SJCRH30 (cell line): ENCODE measurements around the gene CFI. TPM values are rescaled to one million over a fixed set of nuclear protein-coding genes. Genes with fewer than 3 reads are reported as not detected.

Source experiments
- DNase-seq, 2 experiments: peaks; one replicate each; pipeline ENCODE4 v3.0.0-alpha.2; 2015 to 2020
- H3K27ac ChIP-seq: fragments of 250-450 bp; sonication (Bioruptor Pico); 2 replicates; pipeline ENCODE4 v1.5.1; 2020; ENCODE audit warnings: mild to moderate bottlenecking, moderate library complexity
- H3K27me3 ChIP-seq: fragments of 250-450 bp; sonication (Bioruptor Pico); 2 replicates; pipeline ENCODE4 v1.5.1; 2020; ENCODE audit warnings: mild to moderate bottlenecking, moderate library complexity
- H3K36me3 ChIP-seq: fragments of 250-450 bp; sonication (Bioruptor Pico); 2 replicates; pipeline ENCODE4 v1.5.1; 2020; ENCODE audit warnings: mild to moderate bottlenecking, moderate library complexity
- H3K4me1 ChIP-seq: fragments of 250-450 bp; sonication (Bioruptor Pico); 2 replicates; pipeline ENCODE4 v1.5.1; 2020; ENCODE audit warnings: mild to moderate bottlenecking, moderate library complexity
- H3K4me3 ChIP-seq: fragments of 250-450 bp; sonication (Bioruptor Pico); 2 replicates; pipeline ENCODE4 v1.5.1; 2020; ENCODE audit warnings: mild to moderate bottlenecking, moderate library complexity
- H3K9me3 ChIP-seq: fragments of 250-450 bp; sonication (Bioruptor Pico); replicated peaks from 2 replicates; pipeline ENCODE4 v1.5.1; 2020; ENCODE audit warnings: mild to moderate bottlenecking, moderate library complexity
- total RNA-seq: library from RNA; depleted of rRNA; stranded (reverse); fragments of >200 nt; shearing (Covaris generic); gene quantifications from 2 replicates; pipeline ENCODE4 v1.2.3, GENCODE V29; 2014

The CFI gene
- total RNA-seq, 1 experiment from 2014 or later = 27.0 TPM

- H3K27me3 ChIP-seq = no peaks in the 10 kb centered on the region
- no peaks in the 10 kb centered on the region for H3K9me3 ChIP-seq
- H3K4me1 ChIP-seq = 0 out of 2 replicates have a peak, but pooled peaks cover 7% of the 10 kb centered on the region
- H3K27ac ChIP-seq = peak overlapping the region; percentile 63
- H3K4me3 ChIP-seq = peak overlapping the region; percentile 98
- DNase-seq = no peak
- no peaks in the 10 kb centered on the region for H3K36me3 ChIP-seq
Observed at GRCh38 chr4:109730619-109731545, 70.9 kb downstream of the CFI start.

- Histone ChIP-seq H3K27me3 (no peaks in the 10 kb centered on the region), H3K36me3 (no peaks in the 10 kb centered on the region), H3K4me3 (peak within 1 kb of the TSS; percentile 98), H3K27ac (peak within 1 kb of the TSS; percentile 63), H3K4me1 (0 out of 2 replicates have a peak, but pooled peaks cover 7% of the 10 kb centered on the region), H3K9me3 (no peaks in the 10 kb centered on the region)
- peak; percentile 60 to 75 for DNase-seq
Observed at GRCh38 chr4:109729718-109730618, 71.8 kb downstream of the CFI start, which contains the start of gene PLA2G12A. TSS of gene PLA2G12A (minus strand) at chr4:109730070. CDS start at chr4:109729809, 261 bp downstream.

GRCh38 chr4:109729117-109729717 lies 72.6 kb downstream of the CFI start:
- 0 out of 2 replicates have a peak, but pooled peaks cover 7% of the 10 kb centered on the region for H3K4me1 ChIP-seq
- H3K36me3 ChIP-seq = no peaks in the 10 kb centered on the region
- peak overlapping the region; percentile 10; the same call in 1 of the 2 replicates for H3K27ac ChIP-seq
- H3K4me3 ChIP-seq = peak overlapping the region; percentile 98
- DNase-seq = peak in 1 of 2 experiments; percentile 29
- no peaks in the 10 kb centered on the region for H3K27me3 ChIP-seq
- H3K9me3 ChIP-seq = no peaks in the 10 kb centered on the region

- Histone ChIP-seq H3K9me3 (no peaks in the 10 kb centered on the region), H3K27me3 (no peaks in the 10 kb centered on the region), H3K4me3 (peak overlapping the region; percentile 98), H3K4me1 (0 out of 2 replicates have a peak, but pooled peaks cover 7% of the 10 kb centered on the region), H3K36me3 (no peaks in the 10 kb centered on the region), H3K27ac (no peak overlapping the region)
- DNase-seq = no peak
Observed at GRCh38 chr4:109728385-109728784, 73.4 kb downstream of the CFI start.

- Histone ChIP-seq H3K27ac (no peak overlapping the region), H3K4me3 (no peak overlapping the region), H3K4me1 (no peaks in the 10 kb centered on the region), H3K9me3 (no peaks in the 10 kb centered on the region), H3K36me3 (no peaks in the 10 kb centered on the region; the same call in 1 of the 2 replicates), H3K27me3 (no peaks in the 10 kb centered on the region)
- DNase-seq = no peak
Observed at GRCh38 chr4:109723110-109723509, 78.7 kb downstream of the CFI start.

GRCh38 chr4:109722357-109722756 lies 79.4 kb downstream of the CFI start:
- no peaks in the 10 kb centered on the region for H3K4me1 ChIP-seq
- H3K9me3 ChIP-seq = no peaks in the 10 kb centered on the region
- DNase-seq = no peak
- H3K4me3 ChIP-seq = no peak overlapping the region
- H3K27me3 ChIP-seq = no peaks in the 10 kb centered on the region
- H3K36me3 ChIP-seq = no peaks in the 10 kb centered on the region; the same call in 1 of the 2 replicates
- no peak overlapping the region for H3K27ac ChIP-seq

GRCh38 chr4:109721033-109721432 lies 80.8 kb downstream of the CFI start:
- Histone ChIP-seq H3K27ac (no peak overlapping the region), H3K4me3 (no peak overlapping the region), H3K9me3 (no peaks in the 10 kb centered on the region), H3K4me1 (no peaks in the 10 kb centered on the region), H3K36me3 (no peaks in the 10 kb centered on the region; the same call in 1 of the 2 replicates), H3K27me3 (no peaks in the 10 kb centered on the region)
- no peak for DNase-seq

GRCh38 chr4:109719604-109720003 lies 82.2 kb downstream of the CFI start:
- H3K4me1 ChIP-seq = no peaks in the 10 kb centered on the region
- no peak overlapping the region for H3K4me3 ChIP-seq
- DNase-seq = no peak
- peaks cover 2% of the 10 kb centered on the region; the same call in 1 of the 2 replicates for H3K36me3 ChIP-seq
- H3K27me3 ChIP-seq = no peaks in the 10 kb centered on the region
- H3K27ac ChIP-seq = no peak overlapping the region
- H3K9me3 ChIP-seq = no peaks in the 10 kb centered on the region

- no peak for DNase-seq
- Histone ChIP-seq H3K27ac (no peak overlapping the region), H3K36me3 (peaks cover 4% of the 10 kb centered on the region), H3K9me3 (no peaks in the 10 kb centered on the region), H3K27me3 (no peaks in the 10 kb centered on the region), H3K4me1 (no peaks in the 10 kb centered on the region), H3K4me3 (no peak overlapping the region)
Observed at GRCh38 chr4:109718759-109719158, 83.0 kb downstream of the CFI start.

- H3K36me3 ChIP-seq = peaks cover 7% of the 10 kb centered on the region; the same call in 1 of the 2 replicates
Observed at GRCh38 chr4:109713500-109713899, 88.3 kb downstream of the CFI start.

GRCh38 chr4:109708990-109709389 lies 92.8 kb downstream of the CFI start:
- H3K36me3 ChIP-seq = peaks cover 5% of the 10 kb centered on the region; the same call in 1 of the 2 replicates
- H3K27ac ChIP-seq = no peak overlapping the region
- no peak for DNase-seq
- H3K9me3 ChIP-seq = no peaks in the 10 kb centered on the region
- no peaks in the 10 kb centered on the region for H3K27me3 ChIP-seq
- H3K4me3 ChIP-seq = no peak overlapping the region
- peaks cover 3% of the 10 kb centered on the region; the same call in 1 of the 2 replicates for H3K4me1 ChIP-seq

More at GRCh38 chr4:109713500-109713899, 88.3 kb downstream of the CFI start:
- H3K9me3 ChIP-seq = no peaks in the 10 kb centered on the region
- no peaks in the 10 kb centered on the region for H3K27me3 ChIP-seq
- no peaks in the 10 kb centered on the region for H3K4me1 ChIP-seq
- DNase-seq = no peak
- no peak overlapping the region for H3K27ac ChIP-seq
- H3K4me3 ChIP-seq = no peak overlapping the region

- no peaks in the 10 kb centered on the region for H3K27me3 ChIP-seq
- no peaks in the 10 kb centered on the region for H3K9me3 ChIP-seq
Observed at GRCh38 chr4:109708435-109708834, 93.4 kb downstream of the CFI start.

GRCh38 chr4:109703664-109704361 lies 98.0 kb downstream of the CFI start:
- Histone ChIP-seq H3K27ac (peak overlapping the region; percentile 64), H3K27me3 (no peaks in the 10 kb centered on the region), H3K4me3 (peak overlapping the region; percentile 73), H3K36me3 (no peaks in the 10 kb centered on the region; the same call in 1 of the 2 replicates), H3K4me1 (peaks cover 5% of the 10 kb centered on the region; the same call in 1 of the 2 replicates), H3K9me3 (no peaks in the 10 kb centered on the region)
- DNase-seq = peak in 1 of 2 experiments; percentile 23

More at GRCh38 chr4:109708435-109708834, 93.4 kb downstream of the CFI start:
- H3K36me3 ChIP-seq = 0 out of 2 replicates have a peak, but pooled peaks cover under 1% of the 10 kb centered on the region
- no peak overlapping the region for H3K27ac ChIP-seq
- no peak for DNase-seq
- peaks cover 5% of the 10 kb centered on the region; the same call in 1 of the 2 replicates for H3K4me1 ChIP-seq
- no peak overlapping the region for H3K4me3 ChIP-seq
